Ovary (tissue), 9 donors: ENCODE results near the gene PNPO. TPM values are rescaled to one million over a fixed set of nuclear protein-coding genes. Genes with fewer than 3 reads are reported as not detected.

ENCODE experiments used
- DNase-seq, 5 donors: peaks; one replicate each; pipeline ENCODE4 v3.0.0-alpha.2; 2019 to 2020
- H3K27ac ChIP-seq, 2 donors: fragments of 200-600 bp; one replicate each; pipeline versions ENCODE4 v1.5.1 to v1.8.0; 2019 to 2022
- H3K27me3 ChIP-seq: fragments of 200-600 bp; one replicate; pipeline ENCODE4 v1.8.0; 2022
- H3K36me3 ChIP-seq: fragments of 200-600 bp; sonication (generic); one replicate; pipeline ENCODE4 v1.5.1; 2019
- H3K4me1 ChIP-seq: one replicate; pipeline ENCODE4 v1.8.1; 2013; ENCODE audit warnings: mild to moderate bottlenecking, moderate library complexity; ENCODE audit not compliant: insufficient read depth
- H3K4me3 ChIP-seq: fragments of 200-600 bp; sonication (generic); one replicate; pipeline ENCODE4 v1.5.1; 2017
- H3K9me3 ChIP-seq, 2 donors: fragments of 200-600 bp in 1 of 2; sonication (generic) in 1 of 2; one replicate each; pipeline versions ENCODE4 v1.5.1 to v1.8.1; 2013 to 2019; ENCODE audit warnings: mild to moderate bottlenecking in 1 of 2, moderate library complexity in 1 of 2
- EP300 ChIP-seq: sonication (generic); formaldehyde crosslinking; IDR thresholded peaks from one replicate; pipeline ENCODE4 v1.6.1; 2017; ENCODE audit warnings: antibody characterized with exemption
- POLR2A ChIP-seq: fragments of 450-650 bp; IDR thresholded peaks from one replicate; pipeline ENCODE4 v1.6.1; 2017; ENCODE audit warnings: antibody characterized with exemption, mild to moderate bottlenecking, moderate library complexity
- WGBS, 3 donors: extraction: QIAGEN DNeasy Blood & Tissue Kit in 1 of 3; methylation state at CpG; one replicate each; pipeline versions ENCODE4 v1.1.5 to v1.1.7; 2013 to 2017; 5-methylcytosine and 5-hydroxymethylcytosine counted together
- intact Hi-C, 4 donors: fragments of 100-400 bp; cut with DNase I; formaldehyde crosslinking; loops; one replicate each; pipeline versions ENCODE4 v1.11.0 to v1.15.1; 2022 to 2023
- polyA plus RNA-seq, 2 donors: library from polyadenylated mRNA; stranded (reverse); fragments of 200-250 nt in 1 of 2; fragments of 350-450 nt in 1 of 2; fragmentation: Illumina TruSeq in 1 of 2; extraction: RNeasy Lipid Tissue Mini Kit (QIAGEN cat#74804) in 1 of 2; gene quantifications; one replicate each; pipeline ENCODE4 v1.2.3, GENCODE V29; 2013 to 2014
- total RNA-seq, 7 donors: library from RNA; depleted of rRNA in 2 of 7; stranded (reverse); fragments of >200 nt in 2 of 7; fragmentation: NEBNext Ultra II Directional in 3 of 7; extraction: Animal tissue kit (Norgen Biotek cat#: 25700) in 3 of 7; gene quantifications; one replicate each; pipeline versions ENCODE4 v1.1.0 to v1.2.4, GENCODE V29; 2016 to 2023
- TF ChIP-seq, protein P1 (sequence below), 3 donors: fragments of 450-650 bp in 2 of 3; fragments of 200-600 bp in 1 of 3; IDR thresholded peaks; one replicate each; pipeline versions ENCODE4 v1.5.1 to v1.8.0; 2016 to 2022; ENCODE audit warnings: antibody characterized with exemption in 3 of 3, mild to moderate bottlenecking in 1 of 3
- donor health status: DM: no; HTN: no; CAD: no; lungs with moderate emphysema.
- donor health status: DM: no; HTN: no; CAD: no.
- donor health status: Bipolar disorder and iron deficiency.
- donor health status: DM: yes; HTN: yes; CAD: no.
- donor health status: DM: no; HTN: no; CAD: no.
- donor health status: DM: yes; HTN: yes; CAD: no.

Gene PNPO
- total and polyA plus RNA-seq, 9 donors: 6.1 to 32.4 (median 21.8) TPM

DNA sequence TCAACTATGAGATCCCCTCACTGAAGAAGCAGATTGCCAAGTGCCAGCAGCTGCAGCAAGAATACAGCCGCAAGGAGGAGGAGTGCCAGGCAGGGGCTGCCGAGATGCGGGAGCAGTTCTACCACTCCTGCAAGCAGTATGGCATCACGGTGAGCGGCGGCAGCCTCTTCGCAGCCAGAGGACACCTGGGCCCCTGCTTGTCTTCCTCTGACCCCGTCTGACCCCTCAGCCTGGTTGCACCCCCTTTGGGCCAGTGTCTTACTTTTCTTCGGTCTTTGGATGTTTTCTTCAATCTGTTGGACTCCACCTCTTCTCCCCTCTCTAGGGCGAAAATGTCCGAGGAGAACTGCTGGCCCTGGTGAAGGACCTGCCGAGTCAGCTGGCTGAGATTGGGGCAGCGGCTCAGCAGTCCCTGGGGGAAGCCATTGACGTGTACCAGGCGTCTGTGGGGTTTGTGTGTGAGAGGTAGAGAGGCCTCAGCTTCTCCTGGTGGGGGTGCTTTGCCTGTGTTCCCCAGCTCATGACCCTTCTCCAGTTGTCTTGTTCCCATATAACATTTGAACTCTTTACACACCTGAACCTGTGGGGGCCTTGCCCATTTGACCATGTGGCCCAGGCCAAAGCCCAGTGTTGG is 33.9 kb downstream of the PNPO start:
- no peak for TF ChIP-seq POLR2A
- no peak for TF ChIP-seq EP300
- TF ChIP-seq, protein P1, sequence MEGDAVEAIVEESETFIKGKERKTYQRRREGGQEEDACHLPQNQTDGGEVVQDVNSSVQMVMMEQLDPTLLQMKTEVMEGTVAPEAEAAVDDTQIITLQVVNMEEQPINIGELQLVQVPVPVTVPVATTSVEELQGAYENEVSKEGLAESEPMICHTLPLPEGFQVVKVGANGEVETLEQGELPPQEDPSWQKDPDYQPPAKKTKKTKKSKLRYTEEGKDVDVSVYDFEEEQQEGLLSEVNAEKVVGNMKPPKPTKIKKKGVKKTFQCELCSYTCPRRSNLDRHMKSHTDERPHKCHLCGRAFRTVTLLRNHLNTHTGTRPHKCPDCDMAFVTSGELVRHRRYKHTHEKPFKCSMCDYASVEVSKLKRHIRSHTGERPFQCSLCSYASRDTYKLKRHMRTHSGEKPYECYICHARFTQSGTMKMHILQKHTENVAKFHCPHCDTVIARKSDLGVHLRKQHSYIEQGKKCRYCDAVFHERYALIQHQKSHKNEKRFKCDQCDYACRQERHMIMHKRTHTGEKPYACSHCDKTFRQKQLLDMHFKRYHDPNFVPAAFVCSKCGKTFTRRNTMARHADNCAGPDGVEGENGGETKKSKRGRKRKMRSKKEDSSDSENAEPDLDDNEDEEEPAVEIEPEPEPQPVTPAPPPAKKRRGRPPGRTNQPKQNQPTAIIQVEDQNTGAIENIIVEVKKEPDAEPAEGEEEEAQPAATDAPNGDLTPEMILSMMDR (IDR thresholded peaks at IDR 0.05): no peak
- Histone ChIP-seq H3K9me3 (no peaks in the 10 kb centered on the region), H3K4me1 (peaks cover 2% of the 10 kb centered on the region), H3K27ac (no peak overlapping the region), H3K4me3 (no peak overlapping the region), H3K36me3 (no peaks in the 10 kb centered on the region), H3K27me3 (no peaks in the 10 kb centered on the region)
- WGBS, 3 donors: 77 to 82% (median 81%) methylated on average over 15 of the region's 15 CpGs
- intact Hi-C loops: loop anchor here in 1 of 4 donors (5.0 kb wide), 1 partner anchor 42 kb away; no protein-coding TSS in a partner anchor
- no peak for DNase-seq

DNA sequence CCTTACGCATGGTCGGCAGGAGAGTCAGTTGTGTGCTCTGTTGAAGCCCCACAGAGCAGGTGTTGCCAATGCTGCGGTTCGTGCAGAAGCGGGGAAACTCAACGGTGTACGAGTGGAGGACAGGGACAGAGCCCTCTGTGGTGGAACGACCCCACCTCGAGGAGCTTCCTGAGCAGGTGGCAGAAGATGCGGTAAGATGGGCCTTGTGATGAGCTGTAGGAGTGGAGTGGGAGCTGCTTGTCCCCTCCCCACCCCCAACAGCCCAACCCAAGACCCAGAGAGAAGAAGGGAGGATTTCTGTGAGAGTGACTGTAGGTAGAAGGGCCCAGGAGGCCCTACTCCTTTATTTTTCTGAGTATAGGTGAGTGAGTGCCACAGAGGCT is 34.4 kb downstream of the PNPO start:
- DNase-seq: no peak
- TF ChIP-seq POLR2A: no peak
- no peak for TF ChIP-seq EP300
- TF ChIP-seq, protein P1 (IDR thresholded peaks at IDR 0.05): no peak

DNA sequence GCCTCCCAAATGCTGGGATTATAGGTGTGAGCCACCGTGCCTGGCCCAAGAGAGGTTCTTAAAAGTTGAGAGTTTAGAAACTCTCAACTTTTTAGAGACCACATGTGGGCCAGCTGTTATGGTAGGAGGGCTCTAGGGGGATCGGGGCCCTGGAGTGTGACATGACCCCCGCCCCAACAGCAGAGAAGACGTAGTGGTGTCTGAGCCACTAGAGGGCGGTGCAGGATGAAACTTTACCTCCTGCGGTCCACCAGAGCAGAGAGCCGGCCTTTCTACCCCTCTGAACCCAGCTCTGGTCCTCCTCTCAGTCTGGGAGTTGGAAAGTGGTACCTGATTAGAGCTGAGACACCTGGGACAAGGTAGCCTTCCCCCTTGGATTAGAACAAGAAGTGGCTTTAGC is 37.0 kb downstream of the PNPO start:
- no peak overlapping the region for H3K4me3 ChIP-seq
- 21 to 24% (median 23%) methylated on average over 7 of the region's 7 CpGs for WGBS, 3 donors
- no peaks in the 10 kb centered on the region for H3K27me3 ChIP-seq
- intact Hi-C loops: loop anchor here in 1 of 4 donors (5.0 kb wide), 1 partner anchor 39 kb away; no protein-coding TSS in a partner anchor
- no peaks in the 10 kb centered on the region for H3K36me3 ChIP-seq
- DNase-seq: peak in 4 of 5 donors; percentile 31 to 61 (median 46)
- no peak overlapping the region for H3K27ac ChIP-seq
- no peak for TF ChIP-seq POLR2A
- no peak for TF ChIP-seq EP300
- TF ChIP-seq, protein P1 (IDR thresholded peaks at IDR 0.05): peak in 2 of 3 donors; percentile 29 to 33
- no peaks in the 10 kb centered on the region for H3K9me3 ChIP-seq
- H3K4me1 ChIP-seq: no peaks in the 10 kb centered on the region

More for the DNA sequence above, 34.4 kb downstream of the PNPO start:
- Histone ChIP-seq H3K36me3 (no peaks in the 10 kb centered on the region), H3K4me1 (peaks cover 2% of the 10 kb centered on the region), H3K4me3 (no peak overlapping the region), H3K9me3 (no peaks in the 10 kb centered on the region), H3K27ac (no peak overlapping the region), H3K27me3 (no peaks in the 10 kb centered on the region)
- 89 to 90% (median 90%) methylated on average over 10 of the region's 10 CpGs for WGBS, 3 donors
- intact Hi-C loops: loop anchor here in 1 of 4 donors (5.0 kb wide), 1 partner anchor 41 kb away; no protein-coding TSS in a partner anchor

DNA sequence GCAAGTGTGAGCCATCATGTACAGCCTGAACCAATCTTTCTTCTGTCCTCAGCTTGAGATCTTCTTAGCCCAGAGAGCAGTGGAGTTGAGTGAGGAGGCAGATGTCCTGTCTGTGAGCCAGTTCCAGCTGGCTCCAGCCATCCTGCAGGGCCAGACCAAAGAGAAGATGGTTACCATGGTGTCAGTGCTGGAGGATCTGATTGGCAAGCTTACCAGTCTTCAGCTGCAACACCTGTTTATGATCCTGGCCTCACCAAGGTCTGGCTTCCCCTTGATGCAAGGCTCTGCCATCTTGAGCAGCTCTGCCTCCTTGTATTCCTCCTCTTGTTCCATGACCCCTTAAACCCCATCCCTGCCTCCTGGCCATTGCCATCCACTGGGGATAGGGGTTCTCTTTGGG is 39.2 kb downstream of the PNPO start:
- intact Hi-C loops: no loop called here
- no peaks in the 10 kb centered on the region for H3K36me3 ChIP-seq

More for the DNA sequence above, 39.2 kb downstream of the PNPO start:
- DNase-seq: no peak
- H3K27me3 ChIP-seq: no peaks in the 10 kb centered on the region
- no peaks in the 10 kb centered on the region for H3K4me1 ChIP-seq
- no peak overlapping the region for H3K27ac ChIP-seq
- TF ChIP-seq EP300 (no peak), POLR2A (no peak)
- TF ChIP-seq, protein P1 (IDR thresholded peaks at IDR 0.05): no peak
- no peak overlapping the region for H3K4me3 ChIP-seq
- no peaks in the 10 kb centered on the region for H3K9me3 ChIP-seq
